Ectodermal cell (in vitro differentiated cells): ENCODE results near the gene TACC3.

ENCODE experiments used
- H3K27ac ChIP-seq: 2 replicates; pipeline ENCODE4 v1.7.0; 2013; ENCODE audit warnings: mild to moderate bottlenecking, low read depth, low read length; ENCODE audit not compliant: insufficient read depth, poor library complexity, severe bottlenecking
- H3K27me3 ChIP-seq: 2 replicates; pipeline ENCODE4 v1.7.0; 2013; ENCODE audit warnings: mild to moderate bottlenecking, low read length; ENCODE audit not compliant: insufficient read depth, control insufficient read depth, poor library complexity, severe bottlenecking
- H3K36me3 ChIP-seq: one replicate; pipeline ENCODE4 v1.7.0; 2013; ENCODE audit warnings: low read length; ENCODE audit not compliant: control insufficient read depth, insufficient read depth
- H3K4me1 ChIP-seq: one replicate; pipeline ENCODE4 v1.7.0; 2013; ENCODE audit warnings: low read length; ENCODE audit not compliant: control insufficient read depth, insufficient read depth
- H3K4me3 ChIP-seq: 2 replicates; pipeline ENCODE4 v1.7.0; 2013; ENCODE audit warnings: low read depth, low read length, control low read depth; ENCODE audit not compliant: insufficient read depth
- H3K9me3 ChIP-seq: 2 replicates; pipeline ENCODE4 v1.7.0; 2013; ENCODE audit warnings: mild to moderate bottlenecking, low read length, moderate library complexity; ENCODE audit not compliant: control insufficient read depth
- WGBS, 2 experiments: methylation state at CpG; one replicate each; pipeline ENCODE4 v1.1.7; 2013; ENCODE audit warnings: missing lambda C conversion rate in 2 of 2; 5-methylcytosine and 5-hydroxymethylcytosine counted together

Gene TACC3

DNA sequence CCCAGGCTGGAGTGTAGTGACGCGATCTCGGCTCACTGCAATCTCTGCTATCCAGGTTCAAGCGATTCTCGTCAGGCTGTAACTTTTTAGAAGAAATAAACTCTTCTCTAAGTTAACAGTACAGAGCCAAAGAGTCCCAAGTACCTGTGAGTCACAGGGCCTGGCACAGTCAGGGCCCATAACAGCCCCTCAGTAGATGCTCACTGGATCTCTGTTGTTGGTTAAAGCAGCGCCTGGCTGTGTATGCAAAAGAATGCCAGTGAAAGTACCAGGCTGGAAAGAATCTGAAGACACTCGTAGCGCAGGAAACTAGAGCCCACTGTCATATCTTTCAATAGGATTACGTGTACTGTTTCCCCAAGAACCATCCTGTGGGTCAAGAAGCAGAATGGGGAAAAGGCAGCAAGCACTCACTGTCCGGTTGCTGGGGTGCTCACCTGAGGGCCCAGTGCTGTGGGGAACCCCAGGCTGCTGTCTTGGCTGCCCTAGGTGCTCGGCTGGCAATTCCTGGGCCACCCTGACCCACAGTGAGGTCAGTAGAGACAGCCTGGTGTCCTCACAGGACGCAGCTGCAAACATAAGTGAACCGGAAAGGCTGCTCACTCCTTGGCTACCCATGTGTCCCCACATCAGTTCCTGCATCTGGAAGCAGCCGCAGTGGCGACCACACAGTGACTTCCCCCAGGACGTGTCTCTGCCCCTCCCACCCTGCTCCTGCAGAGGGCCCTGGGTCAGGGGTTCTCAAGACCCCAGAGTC lies 6.1 kb upstream of the TACC3 start:
- H3K27me3 ChIP-seq: no peaks in the 10 kb centered on the region
- H3K4me1 ChIP-seq: peaks cover 8% of the 10 kb centered on the region
- no peak overlapping the region for H3K27ac ChIP-seq
- no peaks in the 10 kb centered on the region for H3K9me3 ChIP-seq
- WGBS, 2 experiments: 90 to 93% methylated on average over 16 of the region's 16 CpGs
- H3K36me3 ChIP-seq: no peaks in the 10 kb centered on the region
- H3K4me3 ChIP-seq: no peak overlapping the region

DNA sequence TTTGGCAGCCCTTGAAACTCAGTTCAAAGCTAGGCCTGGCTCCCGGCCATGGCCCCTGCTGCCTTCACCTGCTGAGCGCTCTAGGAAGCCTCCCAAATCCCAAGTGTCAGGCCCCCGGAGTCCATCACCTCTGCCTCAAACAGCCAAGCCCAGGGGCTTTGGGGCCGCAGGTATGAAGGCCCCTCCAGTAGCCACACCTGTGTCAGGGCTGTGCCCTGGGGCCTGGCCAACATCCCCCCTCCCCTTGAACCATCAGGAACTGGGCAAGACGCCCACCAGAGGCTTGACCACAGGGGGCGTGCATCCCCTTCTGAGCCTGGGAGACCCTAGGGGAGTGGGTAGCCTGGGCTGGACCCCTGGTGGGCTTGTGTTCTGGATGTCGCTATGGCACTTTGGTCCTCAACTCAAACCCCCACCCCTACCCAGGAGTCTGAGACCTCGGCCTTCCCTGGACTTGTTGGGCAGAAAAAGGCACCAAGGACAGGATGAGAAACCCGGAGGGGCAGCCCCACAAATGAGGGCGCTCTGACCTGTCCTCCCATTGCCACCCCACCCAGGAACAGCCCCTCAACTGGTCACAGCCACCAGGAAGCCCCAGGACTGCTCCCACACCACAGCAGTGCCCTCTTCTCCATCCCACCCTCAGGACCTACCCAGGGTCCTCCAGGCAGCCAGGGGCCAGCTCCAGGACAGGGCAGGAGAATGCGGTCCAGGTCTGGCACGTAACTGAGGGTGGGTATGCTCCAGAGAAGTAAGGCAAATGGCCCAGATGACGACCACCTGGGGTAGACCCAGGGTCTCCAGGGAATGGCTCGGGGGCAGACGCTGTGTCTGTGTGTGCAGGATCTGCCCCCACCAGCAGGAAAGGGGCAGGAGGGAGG lies 5.0 kb upstream of the TACC3 start:
- H3K36me3 ChIP-seq: no peaks in the 10 kb centered on the region
- no peaks in the 10 kb centered on the region for H3K9me3 ChIP-seq
- no peak overlapping the region for H3K4me3 ChIP-seq
- no peak overlapping the region for H3K27ac ChIP-seq
- WGBS, 2 experiments: 90 to 93% methylated on average over 15 of the region's 15 CpGs
- H3K27me3 ChIP-seq: no peaks in the 10 kb centered on the region
- H3K4me1 ChIP-seq: peaks cover 9% of the 10 kb centered on the region

DNA sequence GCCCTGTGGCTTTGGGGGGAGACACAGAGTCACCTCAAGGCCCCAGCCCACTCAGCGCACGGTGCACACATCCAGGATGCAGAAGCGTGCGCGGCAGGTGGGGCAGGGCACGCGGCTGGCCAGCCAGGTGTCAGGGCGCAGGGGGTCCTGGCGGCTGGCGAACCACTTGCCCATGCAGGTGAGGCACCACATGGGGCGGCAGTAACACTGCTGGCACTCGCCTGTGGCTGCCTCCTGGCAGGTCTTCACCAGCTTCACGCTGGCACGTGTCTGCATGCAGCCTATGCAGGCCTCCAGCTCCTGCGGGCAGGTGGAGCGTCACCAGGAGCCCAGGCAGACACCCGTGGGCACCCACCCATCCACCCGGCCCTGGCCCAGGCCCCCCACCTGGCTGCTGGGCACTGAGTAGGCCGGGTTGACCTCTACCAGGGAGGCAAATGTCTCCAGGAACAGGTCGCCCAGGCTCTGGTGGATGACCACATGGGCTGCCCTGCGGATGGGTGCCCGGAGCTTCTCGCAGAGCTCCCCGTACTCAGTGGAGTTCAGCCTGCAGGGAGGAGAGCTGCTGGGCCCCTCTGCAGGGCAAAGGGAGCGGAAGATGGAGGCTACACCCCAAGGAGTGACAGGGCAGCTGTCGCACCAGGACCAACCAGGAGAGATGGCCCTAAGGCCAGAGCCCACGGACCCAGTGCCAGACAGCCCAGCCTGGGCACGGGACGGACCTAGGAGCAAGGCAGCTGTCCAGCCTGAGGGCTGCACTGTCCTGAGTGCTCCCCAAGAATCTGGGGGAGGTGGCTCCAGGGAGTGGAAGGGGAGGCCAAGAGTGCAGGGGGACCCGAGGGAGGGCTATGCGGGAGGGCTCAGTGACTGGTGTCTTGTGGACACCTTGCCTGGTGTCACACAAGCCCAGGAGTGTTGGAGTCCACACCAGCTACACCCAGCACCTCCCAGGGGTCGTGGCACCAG lies 3.9 kb upstream of the TACC3 start:
- H3K4me3 ChIP-seq: no peak overlapping the region
- no peaks in the 10 kb centered on the region for H3K27me3 ChIP-seq
- WGBS, 2 experiments: 95 to 96% methylated on average over 32 of the region's 32 CpGs
- no peaks in the 10 kb centered on the region for H3K36me3 ChIP-seq
- peaks cover 14% of the 10 kb centered on the region for H3K4me1 ChIP-seq
- no peaks in the 10 kb centered on the region for H3K9me3 ChIP-seq
- H3K27ac ChIP-seq: no peak overlapping the region

DNA sequence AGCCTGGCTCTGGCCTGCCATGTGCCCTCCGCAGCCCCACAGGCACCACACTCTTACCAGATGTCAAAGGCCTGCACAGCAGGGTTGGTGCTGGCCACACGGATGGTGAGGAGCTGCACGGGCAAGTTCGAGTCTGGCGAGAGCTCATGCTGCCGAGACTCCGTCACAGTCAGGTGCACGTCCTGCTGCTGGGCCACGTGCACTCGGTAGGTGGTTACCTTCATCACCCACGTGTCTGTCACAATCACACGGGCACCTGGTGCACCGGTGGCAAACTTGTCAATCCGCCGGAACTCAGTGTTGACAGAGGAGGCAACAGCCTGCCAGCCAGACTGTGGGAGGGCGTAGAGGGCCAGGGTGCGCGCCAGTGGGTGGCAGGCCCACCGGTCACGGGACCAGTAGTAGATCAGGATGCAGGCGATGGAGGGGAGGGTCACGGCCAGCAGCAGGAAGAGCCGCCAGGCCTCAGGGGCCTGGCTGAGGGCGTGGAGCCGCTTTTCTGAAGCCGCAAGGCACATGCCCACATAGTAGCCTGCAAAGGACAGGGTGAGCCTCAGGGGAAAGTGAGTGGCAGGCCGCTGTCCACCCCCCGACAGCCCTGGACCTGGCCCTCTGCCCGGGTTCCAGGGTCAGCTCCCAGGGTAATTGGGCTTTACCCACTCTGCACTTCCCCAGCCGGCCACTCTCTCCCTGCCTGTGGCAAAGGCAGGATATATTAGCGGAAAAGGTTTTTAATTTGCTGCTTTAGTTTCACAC lies 3.0 kb upstream of the TACC3 start:
- no peak overlapping the region for H3K4me3 ChIP-seq
- H3K4me1 ChIP-seq: peaks cover 21% of the 10 kb centered on the region
- no peak overlapping the region for H3K27ac ChIP-seq
- no peaks in the 10 kb centered on the region for H3K36me3 ChIP-seq
- no peaks in the 10 kb centered on the region for H3K27me3 ChIP-seq
- H3K9me3 ChIP-seq: no peaks in the 10 kb centered on the region
- WGBS, 2 experiments: 95% methylated on average over 31 of the region's 31 CpGs

DNA sequence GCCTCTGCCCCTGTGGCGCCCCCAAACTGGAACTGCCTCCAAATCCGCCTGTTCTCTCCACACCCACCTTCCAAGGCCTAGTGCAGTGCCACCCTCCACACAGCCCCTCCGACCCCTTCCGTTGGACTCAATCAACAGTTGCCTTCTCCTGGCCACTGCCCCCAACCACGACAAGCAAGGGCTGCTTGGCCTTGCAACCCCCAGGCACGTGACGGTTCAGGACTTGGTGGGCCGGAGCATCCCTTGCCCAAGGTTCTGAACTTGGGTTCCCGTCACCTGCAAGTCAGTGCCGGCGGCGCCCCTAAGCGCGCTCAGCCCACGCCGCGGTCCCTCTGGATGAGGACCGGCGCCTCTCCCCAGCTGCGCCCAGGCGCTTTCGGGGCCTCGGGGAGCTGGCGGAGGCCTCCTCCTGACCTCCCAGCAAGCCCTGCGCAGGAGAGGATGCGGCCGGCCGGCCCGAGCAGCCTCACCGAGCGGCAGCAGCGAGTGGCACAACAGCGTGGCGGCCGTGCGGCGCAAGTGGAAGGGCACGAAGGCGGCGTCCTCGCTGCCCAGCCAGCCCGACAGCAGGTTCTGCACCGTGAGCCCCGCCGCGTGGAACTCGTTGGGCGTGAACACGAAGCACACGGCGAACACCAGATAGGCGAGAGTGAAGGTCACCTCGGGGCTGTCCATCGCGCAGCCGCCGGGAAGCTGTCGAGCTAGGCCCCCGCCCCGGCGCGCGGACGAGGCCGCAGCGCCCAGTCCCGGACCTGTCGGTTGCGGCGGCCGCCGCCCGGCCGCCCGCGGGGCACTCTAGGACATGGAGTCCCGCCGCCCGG lies 948 bp upstream of the TACC3 start:
- peaks cover 14% of the 10 kb centered on the region for H3K36me3 ChIP-seq
- 3 to 4% methylated on average over 79 of the region's 79 CpGs for WGBS, 2 experiments
- peak overlapping the region; percentile 89 for H3K4me3 ChIP-seq
- no peaks in the 10 kb centered on the region for H3K27me3 ChIP-seq
- peak overlapping the region; percentile 36 for H3K27ac ChIP-seq
- peaks cover 21% of the 10 kb centered on the region for H3K4me1 ChIP-seq
- H3K9me3 ChIP-seq: no peaks in the 10 kb centered on the region

DNA sequence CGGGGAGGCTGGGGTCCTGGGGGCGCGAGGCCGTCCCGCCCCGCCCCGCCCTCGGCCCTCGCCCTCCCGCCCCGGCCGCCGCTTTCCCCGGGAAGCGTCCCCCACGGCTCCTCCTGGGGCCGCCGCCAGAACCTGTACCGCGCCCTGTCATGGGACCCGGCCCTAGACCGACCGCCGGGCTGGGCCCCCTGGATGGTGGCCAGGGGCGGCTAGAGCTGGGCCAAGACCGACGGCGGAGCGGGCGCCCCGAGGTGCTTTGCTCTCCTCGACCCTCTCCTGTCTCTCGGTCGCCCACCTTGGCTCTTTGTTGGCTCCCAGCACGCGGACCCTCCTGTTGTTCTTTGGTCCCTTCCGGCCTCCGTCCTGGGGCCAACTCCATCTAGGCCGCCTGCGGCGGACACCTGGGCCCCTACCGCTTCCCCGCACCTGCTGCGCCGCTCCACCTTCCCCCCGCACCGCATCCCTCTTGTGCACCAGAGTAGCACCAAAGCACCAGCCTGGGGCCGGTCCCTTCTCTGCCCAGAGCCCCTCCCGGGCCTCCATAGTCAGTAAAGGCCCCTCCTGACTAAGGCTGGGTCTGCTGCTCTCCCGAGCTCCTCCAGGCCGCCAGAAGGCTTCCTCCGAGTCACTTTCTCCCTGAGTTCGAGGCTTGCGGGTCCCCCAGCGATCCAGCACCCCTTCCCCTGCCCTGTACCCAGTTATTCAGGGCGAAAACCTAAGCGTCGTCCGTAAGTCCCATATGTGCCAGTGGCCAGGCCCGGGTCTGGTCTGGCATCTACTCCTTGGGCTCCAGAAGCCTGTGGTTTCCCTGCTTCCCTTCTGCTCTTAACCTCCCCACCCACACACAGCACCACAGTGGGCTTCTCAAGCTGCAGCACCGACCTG lies 587 bp downstream of the TACC3 start:
- H3K4me1 ChIP-seq: peaks cover 25% of the 10 kb centered on the region
- H3K27ac ChIP-seq: no peak overlapping the region
- WGBS, 2 experiments: 2 to 3% methylated on average over 61 of the region's 61 CpGs

DNA sequence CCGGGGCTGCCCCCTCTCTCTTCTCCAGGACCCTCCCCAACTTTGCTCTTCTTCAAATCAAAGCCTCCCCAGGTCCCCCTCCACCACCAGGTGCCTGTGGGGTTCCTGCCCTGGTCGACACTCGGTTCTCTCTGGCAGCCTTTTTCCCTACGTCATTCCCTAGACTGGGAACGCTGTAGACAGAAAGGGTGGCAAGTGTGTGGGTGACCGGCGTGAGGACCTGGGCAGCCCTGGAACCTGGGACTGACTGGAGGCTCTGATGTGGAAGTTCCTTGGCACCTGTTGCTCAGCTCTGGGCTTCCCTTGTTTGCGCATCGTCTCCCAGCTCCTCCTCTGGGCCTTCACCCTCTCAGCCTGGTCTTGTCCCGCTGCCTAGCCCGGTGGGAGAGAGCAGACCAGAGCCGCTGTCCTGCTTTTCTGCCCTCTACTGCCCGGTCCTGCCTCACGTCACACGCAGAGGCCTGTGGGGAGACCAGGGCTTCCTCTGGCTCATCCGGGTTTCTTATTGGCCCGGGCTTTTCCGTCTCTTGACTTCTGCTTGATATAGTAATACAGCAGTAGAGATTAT lies 1.3 kb downstream of the TACC3 start:
- Histone ChIP-seq H3K36me3 (peaks cover 26% of the 10 kb centered on the region), H3K4me3 (peak overlapping the region; percentile 89), H3K9me3 (no peaks in the 10 kb centered on the region), H3K27ac (no peak overlapping the region), H3K27me3 (no peaks in the 10 kb centered on the region), H3K4me1 (peaks cover 25% of the 10 kb centered on the region)
- 63 to 64% methylated on average over 18 of the region's 18 CpGs for WGBS, 2 experiments

More for the DNA sequence above, 587 bp downstream of the TACC3 start:
- Histone ChIP-seq H3K9me3 (no peaks in the 10 kb centered on the region), H3K4me3 (peak overlapping the region; percentile 89), H3K27me3 (no peaks in the 10 kb centered on the region), H3K36me3 (peaks cover 19% of the 10 kb centered on the region)

DNA sequence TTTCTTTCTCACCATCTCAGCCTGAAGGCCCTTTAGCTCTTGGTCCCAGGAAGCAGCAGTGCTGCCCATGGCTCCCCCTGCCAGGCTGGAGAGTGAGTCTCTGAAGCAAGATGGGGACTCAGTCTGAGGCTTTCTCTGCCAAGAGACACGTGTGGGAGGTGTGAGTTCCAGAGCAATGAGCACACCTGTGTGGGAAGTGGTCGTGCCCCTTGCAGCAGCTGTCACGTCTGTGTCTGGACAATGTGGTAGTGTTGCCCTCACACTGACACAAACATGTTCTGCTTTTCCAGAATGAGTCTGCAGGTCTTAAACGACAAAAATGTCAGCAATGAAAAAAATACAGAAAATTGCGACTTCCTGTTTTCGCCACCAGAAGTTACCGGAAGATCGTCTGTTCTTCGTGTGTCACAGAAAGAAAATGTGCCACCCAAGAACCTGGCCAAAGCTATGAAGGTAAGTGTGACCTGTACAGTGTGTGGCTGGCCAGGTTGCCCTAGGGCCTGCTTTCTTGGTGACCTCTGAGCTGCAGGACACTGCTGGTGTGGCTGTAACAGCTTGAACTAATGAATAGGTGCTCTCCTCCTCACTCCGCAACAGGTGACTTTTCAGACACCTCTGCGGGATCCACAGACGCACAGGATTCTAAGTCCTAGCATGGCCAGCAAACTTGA lies 1.9 kb downstream of the TACC3 start:
- Histone ChIP-seq H3K36me3 (peaks cover 32% of the 10 kb centered on the region), H3K27me3 (no peaks in the 10 kb centered on the region), H3K9me3 (no peaks in the 10 kb centered on the region), H3K4me3 (no peak overlapping the region), H3K27ac (no peak overlapping the region), H3K4me1 (peaks cover 25% of the 10 kb centered on the region)
- WGBS, 2 experiments: 91 to 93% methylated on average over 12 of the region's 12 CpGs
